Uterus (tissue), 2 donors: Measurements from ENCODE around the gene TMEM229A.

Experiments used
- POLR2A ChIP-seq, 2 donors: fragments of 450-650 bp; IDR thresholded peaks; one replicate each; pipeline ENCODE4 v1.6.1; 2016; ENCODE audit warnings: antibody characterized with exemption in 2 of 2, mild to moderate bottlenecking in 1 of 2, moderate library complexity in 1 of 2
- TF ChIP-seq, protein P1 (sequence below), 4 experiments: fragments of 200-600 bp in 2 of 4; fragments of 450-650 bp in 2 of 4; sonication (generic) in 2 of 4; IDR thresholded peaks; one replicate each; pipeline ENCODE4 v1.5.1; 2016 to 2019; ENCODE audit warnings: antibody characterized with exemption in 4 of 4, mild to moderate bottlenecking in 2 of 4, moderate library complexity in 1 of 4

DNA sequence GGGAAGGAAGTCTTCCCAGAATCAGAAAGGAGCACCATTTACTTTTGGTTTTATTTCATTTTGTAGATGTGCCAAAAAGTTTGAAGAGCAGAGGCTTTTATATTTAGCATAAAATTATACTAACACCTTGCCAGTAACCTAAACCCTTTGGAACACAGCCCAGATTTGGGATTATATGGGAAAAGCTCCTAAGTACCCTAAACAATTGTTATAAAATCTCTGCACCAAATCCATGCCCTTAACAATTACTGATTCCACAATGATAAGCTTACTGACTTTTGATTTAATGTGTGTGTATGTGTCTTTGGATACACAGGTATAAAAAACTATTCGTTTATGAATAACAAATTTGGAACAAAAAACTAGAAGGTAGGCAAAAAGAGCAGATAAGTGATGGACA is 39.0 kb upstream of the TMEM229A start:
- TF ChIP-seq, protein P1, sequence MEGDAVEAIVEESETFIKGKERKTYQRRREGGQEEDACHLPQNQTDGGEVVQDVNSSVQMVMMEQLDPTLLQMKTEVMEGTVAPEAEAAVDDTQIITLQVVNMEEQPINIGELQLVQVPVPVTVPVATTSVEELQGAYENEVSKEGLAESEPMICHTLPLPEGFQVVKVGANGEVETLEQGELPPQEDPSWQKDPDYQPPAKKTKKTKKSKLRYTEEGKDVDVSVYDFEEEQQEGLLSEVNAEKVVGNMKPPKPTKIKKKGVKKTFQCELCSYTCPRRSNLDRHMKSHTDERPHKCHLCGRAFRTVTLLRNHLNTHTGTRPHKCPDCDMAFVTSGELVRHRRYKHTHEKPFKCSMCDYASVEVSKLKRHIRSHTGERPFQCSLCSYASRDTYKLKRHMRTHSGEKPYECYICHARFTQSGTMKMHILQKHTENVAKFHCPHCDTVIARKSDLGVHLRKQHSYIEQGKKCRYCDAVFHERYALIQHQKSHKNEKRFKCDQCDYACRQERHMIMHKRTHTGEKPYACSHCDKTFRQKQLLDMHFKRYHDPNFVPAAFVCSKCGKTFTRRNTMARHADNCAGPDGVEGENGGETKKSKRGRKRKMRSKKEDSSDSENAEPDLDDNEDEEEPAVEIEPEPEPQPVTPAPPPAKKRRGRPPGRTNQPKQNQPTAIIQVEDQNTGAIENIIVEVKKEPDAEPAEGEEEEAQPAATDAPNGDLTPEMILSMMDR (IDR thresholded peaks at IDR 0.05), result no peak
- TF ChIP-seq POLR2A (IDR thresholded peaks at IDR 0.05), result no peak
